Islet of Langerhans (tissue), 1 donor: ENCODE results near the gene ARHGAP6.

ENCODE experiments used
- FAIRE-seq: peaks from one replicate; lab custom pipeline; 2011; peaks lifted over from hg19 to GRCh38; lab: Jason Lieb, UNC

The ARHGAP6 gene

GRCh38 chrX:11423362-11423818 is 242.3 kb downstream of the ARHGAP6 start:
- FAIRE-seq, result no peak

- no peak for FAIRE-seq
Observed at GRCh38 chrX:11422525-11422857, 243.2 kb downstream of the ARHGAP6 start.

- FAIRE-seq, result no peak
Observed at GRCh38 chrX:11421805-11422524, 243.8 kb downstream of the ARHGAP6 start.

GRCh38 chrX:11420851-11421250 is 244.9 kb downstream of the ARHGAP6 start:
- no peak for FAIRE-seq

- no peak for FAIRE-seq
Observed at GRCh38 chrX:11419102-11419501, 246.6 kb downstream of the ARHGAP6 start.

GRCh38 chrX:11416600-11416999 is 249.1 kb downstream of the ARHGAP6 start:
- no peak for FAIRE-seq

GRCh38 chrX:11414091-11414490 is 251.6 kb downstream of the ARHGAP6 start:
- FAIRE-seq, result no peak

- no peak for FAIRE-seq
Observed at GRCh38 chrX:11412715-11413623, 252.8 kb downstream of the ARHGAP6 start.

- FAIRE-seq, result peak; percentile 77
Observed at GRCh38 chrX:11409957-11410356, 255.8 kb downstream of the ARHGAP6 start.

- no peak for FAIRE-seq
Observed at GRCh38 chrX:11408783-11409182, 256.9 kb downstream of the ARHGAP6 start.

GRCh38 chrX:11408109-11408405 is 257.7 kb downstream of the ARHGAP6 start:
- no peak for FAIRE-seq

- no peak for FAIRE-seq
Observed at GRCh38 chrX:11407331-11408108, 258.2 kb downstream of the ARHGAP6 start.

GRCh38 chrX:11406109-11406765 is 259.5 kb downstream of the ARHGAP6 start:
- no peak for FAIRE-seq

- FAIRE-seq, result no peak
Observed at GRCh38 chrX:11403631-11404030, 262.1 kb downstream of the ARHGAP6 start.

GRCh38 chrX:11401966-11402365 is 263.8 kb downstream of the ARHGAP6 start:
- FAIRE-seq, result no peak

- no peak for FAIRE-seq
Observed at GRCh38 chrX:11399489-11400094, 266.1 kb downstream of the ARHGAP6 start.

- FAIRE-seq, result no peak
Observed at GRCh38 chrX:11398785-11399184, 266.9 kb downstream of the ARHGAP6 start.

- FAIRE-seq, result no peak
Observed at GRCh38 chrX:11398139-11398538, 267.6 kb downstream of the ARHGAP6 start.

GRCh38 chrX:11397680-11398079 is 268.0 kb downstream of the ARHGAP6 start:
- FAIRE-seq, result no peak

- FAIRE-seq, result no peak
Observed at GRCh38 chrX:11395859-11396258, 269.9 kb downstream of the ARHGAP6 start.

GRCh38 chrX:11393949-11394654 is 271.6 kb downstream of the ARHGAP6 start:
- FAIRE-seq, result no peak
